Activated CD4-positive, CD25-positive, alpha-beta regulatory T cell treated with anti-CD3 and anti-CD28 coated beads, Interleukin-2, amount 50 U/mL, for 16 hours (primary cell): ENCODE measurements around the gene ALG5.

Experiments used
- DNase-seq: peaks from one replicate; pipeline ENCODE4 v3.0.0-alpha.2; 2020; ENCODE audit warnings: low read depth, low spot score

ALG5 gene

DNA sequence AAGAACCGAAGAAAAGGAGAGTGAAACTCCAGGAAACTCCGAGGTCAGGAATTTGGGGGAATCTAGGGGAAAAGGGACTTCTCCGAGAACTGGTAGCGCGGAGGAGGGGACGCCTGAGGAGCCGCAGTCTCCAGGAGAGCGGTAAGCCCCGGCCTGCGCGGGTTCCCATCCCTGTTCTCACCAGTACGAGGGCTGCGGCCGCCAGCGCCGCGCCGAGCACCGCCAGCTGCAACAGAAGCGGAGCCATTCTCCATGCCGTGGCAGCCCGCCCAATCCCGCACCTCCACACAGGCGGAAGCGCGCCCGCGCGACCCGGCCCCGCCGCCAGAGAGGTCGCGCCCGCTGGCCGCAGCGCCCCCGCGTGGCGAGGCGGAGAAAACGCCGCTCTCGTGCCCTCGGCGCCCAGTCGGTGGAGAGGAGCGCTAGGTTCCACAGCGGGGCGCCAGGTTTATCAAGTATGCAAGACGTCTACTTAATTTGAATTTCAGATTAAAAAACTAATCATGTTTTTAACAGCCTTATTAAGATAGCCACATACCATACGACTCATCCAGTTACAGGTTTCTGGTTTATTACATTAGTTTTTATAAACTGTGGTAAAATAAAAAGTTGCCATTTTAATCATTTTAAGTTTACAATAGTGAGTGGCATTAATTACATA is at the start of gene ALG5:
ALG5 (minus strand) TSS at position 287 of the 661 bp plus-strand sequence; CDS start at position 247, 40 bp downstream.
- DNase-seq = peak; percentile 88

DNA sequence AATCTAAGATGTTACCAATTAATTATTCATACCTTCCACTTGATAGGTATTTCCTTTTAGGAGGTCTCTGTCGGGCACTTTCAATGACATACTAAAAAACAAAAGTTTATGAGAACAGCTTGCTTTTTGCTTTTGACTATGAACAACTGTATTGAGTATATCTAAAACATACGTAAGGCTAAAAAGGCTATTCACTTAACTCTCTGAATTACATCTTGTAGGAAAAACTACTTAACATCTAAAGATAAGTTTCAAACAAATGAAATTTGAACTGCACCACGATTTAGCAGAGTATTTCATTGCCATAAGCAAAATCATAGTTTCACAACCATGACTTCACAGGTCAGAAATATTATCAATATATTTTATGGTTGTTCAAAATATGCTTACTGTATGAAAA is 48.7 kb upstream of the ALG5 start:
- DNase-seq = no peak

GRCh38 chr13:37047032-37047431 is 47.9 kb upstream of the ALG5 start:
- no peak for DNase-seq

DNA sequence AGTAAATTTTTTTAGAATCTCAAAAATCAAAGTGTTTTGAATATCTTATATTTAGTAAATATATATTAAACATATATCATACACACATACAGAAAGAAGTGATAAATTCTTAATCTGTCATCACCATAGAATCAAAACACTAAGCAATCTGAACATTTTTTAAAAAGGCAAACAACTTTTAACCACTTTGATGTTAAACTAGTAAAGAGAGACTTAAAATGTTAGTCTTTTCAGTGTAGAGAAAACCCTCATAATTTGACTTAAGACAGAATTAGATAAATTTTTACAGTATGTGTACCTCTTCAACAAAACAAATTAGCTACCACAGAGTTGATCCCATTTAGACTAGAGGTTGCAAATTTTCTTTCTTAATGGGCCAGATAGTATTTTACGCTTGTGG is 46.9 kb upstream of the ALG5 start:
- no peak for DNase-seq

GRCh38 chr13:37040789-37041188 is 41.6 kb upstream of the ALG5 start:
- no peak for DNase-seq

DNA sequence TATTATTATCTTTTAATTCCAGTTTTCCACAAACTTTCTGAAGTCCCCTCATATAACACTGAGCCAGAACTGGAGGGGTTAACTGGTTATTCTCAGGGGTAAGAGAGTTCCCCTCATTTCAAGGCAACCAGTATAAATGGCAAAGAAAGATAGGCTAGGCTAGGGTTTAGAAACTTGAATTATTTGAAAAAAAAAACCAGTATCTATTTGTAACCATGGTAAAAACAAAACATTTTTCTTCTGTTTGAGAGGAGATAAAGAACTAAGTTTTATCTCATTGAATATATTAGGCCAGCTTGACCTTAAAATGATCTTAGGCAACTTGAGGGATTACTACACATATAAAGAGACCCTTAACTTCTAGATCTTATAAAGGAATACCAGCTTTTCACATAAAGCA is 40.8 kb upstream of the ALG5 start:
- no peak for DNase-seq

DNA sequence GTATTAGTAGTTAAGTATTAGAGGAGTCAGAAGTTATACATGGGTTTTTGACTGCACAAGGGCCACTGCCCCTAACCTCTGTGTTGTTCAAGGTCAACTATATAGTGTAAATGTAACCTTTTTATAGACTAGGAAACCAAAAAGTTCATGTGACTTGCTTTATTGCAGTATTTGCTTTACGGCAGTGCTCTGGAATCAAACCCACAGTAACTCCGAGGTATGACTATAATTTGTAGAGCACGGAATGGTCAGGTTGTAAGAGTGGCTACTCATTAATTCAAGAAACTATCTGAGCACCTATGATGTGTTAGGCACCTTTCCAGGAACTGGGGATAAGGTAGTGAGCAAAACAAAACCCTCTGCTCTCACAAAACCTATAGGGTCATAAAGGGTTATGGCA is 38.1 kb upstream of the ALG5 start:
- no peak for DNase-seq

- DNase-seq = no peak
Observed at GRCh38 chr13:37029617-37030016, 30.5 kb upstream of the ALG5 start.

DNA sequence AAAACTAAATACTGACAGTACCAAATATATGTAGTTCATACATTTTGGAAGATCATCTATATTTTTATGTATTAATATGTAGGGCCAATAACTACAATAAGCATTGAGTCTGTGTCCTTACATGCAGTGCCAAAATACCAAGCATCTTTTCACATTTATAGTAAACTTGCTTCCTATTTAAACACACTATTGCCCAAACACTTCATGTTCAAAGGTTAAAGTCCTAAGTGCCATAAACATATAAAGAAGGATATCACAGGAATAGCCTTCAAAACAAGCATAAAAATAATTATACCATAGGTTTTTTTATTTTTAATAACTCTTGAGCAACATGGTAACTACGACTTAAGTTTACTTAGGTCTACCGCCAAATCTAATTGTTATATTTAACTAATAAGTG is 28.5 kb upstream of the ALG5 start:
- DNase-seq = no peak

GRCh38 chr13:37026771-37027170 is 27.6 kb upstream of the ALG5 start:
- DNase-seq = no peak

DNA sequence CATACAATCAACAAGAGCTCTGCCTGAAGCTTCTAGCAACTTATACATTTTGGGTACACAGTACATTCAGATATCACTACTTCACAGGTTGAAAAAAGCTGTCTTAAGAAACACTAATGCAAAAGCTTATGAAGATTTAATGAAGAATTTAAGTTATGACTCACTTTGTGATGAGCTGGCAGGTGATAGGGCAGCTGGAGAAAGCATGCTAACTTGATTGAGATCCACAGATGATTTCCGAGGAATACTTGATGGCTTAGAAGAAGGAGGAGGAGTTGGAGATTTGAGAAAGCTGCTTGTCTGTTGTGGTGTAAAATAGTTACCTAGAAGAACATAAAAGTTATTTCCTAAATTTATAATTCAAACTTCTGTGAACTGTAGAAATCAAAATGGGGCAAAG is 24.7 kb upstream of the ALG5 start:
- DNase-seq = no peak

DNA sequence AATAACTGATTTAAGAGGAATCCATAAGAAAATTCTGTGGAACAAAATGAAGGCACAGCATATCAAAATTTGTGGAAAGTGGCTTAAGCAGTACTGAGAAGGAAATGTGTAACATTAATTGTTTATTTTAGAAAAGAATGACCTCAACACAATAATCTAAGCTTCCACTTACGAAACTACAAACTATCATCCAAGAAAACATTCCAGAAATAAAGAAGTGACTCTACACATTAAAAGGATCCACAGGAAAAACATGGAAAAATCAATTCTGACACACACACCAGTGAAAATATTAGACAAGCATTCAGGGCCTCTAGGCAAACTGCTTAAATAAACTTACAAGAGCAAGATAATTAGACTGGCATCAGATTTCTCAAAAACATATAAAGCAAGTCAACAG is 15.5 kb upstream of the ALG5 start:
- no peak for DNase-seq

GRCh38 chr13:37011788-37012187 is 12.6 kb upstream of the ALG5 start:
- DNase-seq = no peak

DNA sequence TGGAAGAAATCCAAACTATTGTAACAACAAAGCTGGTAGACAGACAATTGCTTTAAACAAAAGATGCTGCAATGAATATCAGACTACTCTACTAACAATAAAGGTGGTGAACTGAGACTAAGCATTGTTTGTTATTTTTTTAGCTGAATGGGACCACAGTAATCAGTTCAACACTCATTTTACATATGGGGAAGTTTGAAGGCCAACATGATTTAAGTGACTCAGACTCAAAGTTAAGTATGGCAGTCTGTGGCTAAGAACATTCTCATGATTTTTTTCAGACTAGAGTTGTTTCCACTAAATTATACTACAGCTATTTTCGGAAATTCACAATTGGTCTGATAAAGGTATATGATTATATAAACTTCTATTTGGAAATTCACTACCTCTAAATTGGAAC is 11.9 kb upstream of the ALG5 start:
- DNase-seq = no peak

DNA sequence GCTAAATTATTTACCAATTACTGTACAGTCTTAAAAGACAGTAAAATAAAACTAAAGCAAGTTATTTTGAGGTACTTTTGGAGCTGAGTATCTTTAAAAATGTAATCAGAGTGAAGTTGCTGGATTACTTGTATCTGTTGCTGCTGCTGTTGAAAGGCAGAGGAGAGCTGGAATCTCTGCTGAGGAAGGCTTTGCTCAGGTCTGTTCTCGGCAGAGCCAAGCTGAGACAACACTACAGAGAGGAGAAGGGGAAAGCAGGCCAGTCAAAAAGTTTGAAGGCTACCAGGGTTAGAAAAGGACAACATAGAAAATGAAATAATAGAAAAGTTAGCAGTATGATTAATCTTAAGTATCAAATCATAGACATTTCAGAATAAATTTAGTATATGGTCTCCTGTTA is 11.3 kb upstream of the ALG5 start:
- DNase-seq = no peak

DNA sequence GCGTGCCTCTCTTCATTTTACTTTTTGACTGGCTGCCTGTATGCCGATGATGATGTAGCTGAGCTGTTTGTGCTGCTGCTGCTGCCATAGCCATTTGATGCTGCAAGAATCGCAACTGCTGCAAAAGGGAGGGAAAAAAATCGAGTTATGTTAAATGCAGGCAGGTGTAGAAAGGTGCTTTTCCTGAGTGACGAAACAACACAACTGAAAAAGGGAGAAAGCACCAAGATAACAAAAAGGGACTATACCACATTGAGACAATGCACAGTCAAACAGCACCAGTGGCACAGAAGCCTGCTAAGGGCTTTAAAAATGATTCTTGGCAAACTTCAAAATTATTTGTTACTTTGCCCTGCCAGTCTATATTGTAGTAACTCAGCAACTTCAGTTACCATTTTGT is 10.6 kb upstream of the ALG5 start:
- no peak for DNase-seq

- no peak for DNase-seq
Observed at GRCh38 chr13:37001921-37002250, 2.7 kb upstream of the ALG5 start.

DNA sequence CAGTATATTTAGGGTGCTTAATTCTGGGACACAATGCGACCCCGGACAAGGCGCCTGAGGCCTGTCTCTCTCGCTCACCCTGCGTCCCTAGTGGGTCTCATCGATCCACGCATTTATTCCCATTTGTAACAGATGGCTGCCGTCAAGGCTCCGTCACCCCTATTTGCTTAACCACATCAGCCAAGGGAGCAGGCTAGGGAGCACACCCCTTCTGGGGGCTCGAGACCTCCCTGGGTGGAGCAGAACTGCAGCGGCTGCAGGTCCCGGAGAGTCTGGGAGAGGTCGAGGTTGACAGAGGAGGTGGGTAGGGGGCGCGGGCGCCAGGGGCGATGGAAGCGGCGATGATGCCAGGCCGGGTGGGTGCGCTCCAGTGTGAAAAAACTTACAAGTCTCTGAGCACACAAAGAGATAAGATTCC is 507 bp downstream of the ALG5 start:
- DNase-seq = no peak

GRCh38 chr13:36997716-36998427 is 1.3 kb downstream of the ALG5 start:
- DNase-seq = no peak

DNA sequence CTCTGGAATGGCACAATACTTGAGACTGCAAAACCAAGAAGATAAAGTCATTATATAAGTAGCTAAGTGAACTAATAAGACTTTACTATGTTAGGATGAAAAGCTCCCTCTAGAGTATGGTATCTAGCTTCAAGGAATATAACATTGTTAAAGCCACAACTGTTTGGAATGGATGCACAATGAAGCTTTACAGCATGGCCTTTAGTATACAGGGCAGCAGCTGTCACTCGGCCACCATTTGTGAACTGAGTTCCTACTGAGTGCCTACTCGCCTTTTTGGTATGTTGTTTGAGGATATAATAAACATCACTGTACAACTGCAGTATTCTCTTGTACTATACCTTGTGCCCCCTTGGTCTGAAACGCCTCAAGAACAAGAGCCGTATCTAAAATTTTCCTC is 6.8 kb downstream of the ALG5 start:
- DNase-seq = no peak

DNA sequence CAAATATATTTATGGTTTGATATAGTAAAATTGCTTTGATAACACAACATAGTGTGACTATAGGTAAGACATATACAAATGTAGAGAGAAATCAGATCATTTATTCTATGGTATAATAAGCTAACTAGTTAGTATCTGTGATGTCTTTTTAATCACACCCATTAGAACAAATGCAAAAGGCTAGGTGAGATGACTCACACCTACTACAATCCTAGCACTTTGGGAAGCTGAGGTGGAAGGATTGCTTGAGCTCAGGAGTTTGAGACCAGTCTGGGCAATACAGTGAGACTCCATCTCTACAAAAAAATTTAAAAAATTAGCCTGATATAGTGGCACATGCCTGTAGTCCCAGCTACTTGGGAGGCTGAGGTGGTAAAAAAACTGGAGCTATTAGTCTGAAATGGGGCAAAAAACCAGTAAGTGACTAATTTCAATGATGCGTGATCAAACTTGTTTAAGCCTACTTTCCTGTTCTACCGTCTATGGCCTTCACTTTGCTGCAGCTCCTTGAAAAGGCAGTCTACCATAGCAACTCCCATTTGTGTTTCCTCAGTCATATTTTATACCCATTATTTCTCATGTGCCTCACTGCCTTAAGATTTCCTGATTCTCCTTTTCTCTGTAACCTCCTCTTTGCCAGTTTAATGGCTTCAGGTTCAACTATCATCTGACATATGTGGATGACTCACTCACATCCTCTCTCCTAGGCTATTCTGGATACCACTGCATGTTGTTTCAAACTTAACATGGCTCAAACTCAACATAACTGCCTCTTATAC is 12.5 kb downstream of the ALG5 start:
- no peak for DNase-seq

DNA sequence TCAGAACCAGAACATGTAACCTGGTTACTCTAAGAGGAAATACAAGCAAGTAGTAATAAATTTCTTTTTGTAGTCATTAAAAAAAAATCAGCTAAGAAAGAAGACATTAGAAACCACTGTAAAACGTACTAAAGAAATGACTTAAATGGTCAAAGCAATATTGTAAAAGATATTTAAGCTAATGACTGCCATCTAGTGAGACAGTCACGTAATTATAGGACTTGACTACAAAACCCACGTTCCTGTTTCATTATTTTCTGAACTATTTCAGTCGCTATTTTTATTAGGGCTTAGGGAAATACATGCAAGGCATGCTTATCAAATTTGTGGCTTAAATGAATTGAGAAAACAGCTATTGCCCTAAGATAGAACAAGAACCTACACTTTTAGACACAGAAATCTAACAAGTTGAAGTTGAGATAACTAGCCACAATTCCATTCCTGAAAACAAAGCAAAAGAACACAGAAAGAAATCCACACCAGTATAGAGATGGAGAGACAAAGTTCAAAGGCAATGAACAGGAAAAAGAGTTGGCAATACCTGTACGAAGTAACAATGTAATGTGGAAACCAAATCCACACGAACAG is 17.9 kb downstream of the ALG5 start:
- no peak for DNase-seq
